ENCODE measurements around the gene KCNE3.

DNA sequence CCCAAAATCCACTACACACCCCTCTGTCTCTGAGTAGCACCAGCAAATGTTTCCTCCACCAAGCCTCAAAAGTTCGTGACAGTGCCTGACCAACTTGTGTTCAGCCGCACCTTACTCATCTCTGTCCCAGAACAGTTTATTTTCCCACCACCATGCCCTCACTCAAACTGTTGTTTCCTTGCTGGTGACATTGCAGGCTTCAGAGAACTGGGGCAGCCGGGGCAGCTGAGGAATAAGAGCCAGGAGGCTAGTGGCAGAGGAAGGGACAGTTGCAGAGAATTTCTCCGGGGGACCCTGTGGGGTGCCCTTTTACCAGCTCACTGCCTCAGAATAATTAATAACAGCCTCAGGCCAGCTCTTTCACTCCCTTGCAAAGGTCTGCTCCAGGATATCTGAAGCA lies 709 bp upstream of the KCNE3 start:
- TF ChIP-seq, protein P1, sequence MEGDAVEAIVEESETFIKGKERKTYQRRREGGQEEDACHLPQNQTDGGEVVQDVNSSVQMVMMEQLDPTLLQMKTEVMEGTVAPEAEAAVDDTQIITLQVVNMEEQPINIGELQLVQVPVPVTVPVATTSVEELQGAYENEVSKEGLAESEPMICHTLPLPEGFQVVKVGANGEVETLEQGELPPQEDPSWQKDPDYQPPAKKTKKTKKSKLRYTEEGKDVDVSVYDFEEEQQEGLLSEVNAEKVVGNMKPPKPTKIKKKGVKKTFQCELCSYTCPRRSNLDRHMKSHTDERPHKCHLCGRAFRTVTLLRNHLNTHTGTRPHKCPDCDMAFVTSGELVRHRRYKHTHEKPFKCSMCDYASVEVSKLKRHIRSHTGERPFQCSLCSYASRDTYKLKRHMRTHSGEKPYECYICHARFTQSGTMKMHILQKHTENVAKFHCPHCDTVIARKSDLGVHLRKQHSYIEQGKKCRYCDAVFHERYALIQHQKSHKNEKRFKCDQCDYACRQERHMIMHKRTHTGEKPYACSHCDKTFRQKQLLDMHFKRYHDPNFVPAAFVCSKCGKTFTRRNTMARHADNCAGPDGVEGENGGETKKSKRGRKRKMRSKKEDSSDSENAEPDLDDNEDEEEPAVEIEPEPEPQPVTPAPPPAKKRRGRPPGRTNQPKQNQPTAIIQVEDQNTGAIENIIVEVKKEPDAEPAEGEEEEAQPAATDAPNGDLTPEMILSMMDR (conservative IDR thresholded peaks at IDR 0.05; ENCODE audit: low read depth, low read length) = no peak
- TF ChIP-seq EZH2 (IDR thresholded peaks at IDR 0.05; ENCODE audit: low read length, unreplicated experiment) (no peak), EZH2phosphoT487 (IDR thresholded peaks at IDR 0.05; ENCODE audit: borderline replicate concordance, low read length) (no peak)
